HG03159 (cell line): ENCODE data around the gene F2R.
"Not testable (repeated sequence)": the region's sequence is repeated elsewhere in the genome, so short reads cannot be mapped to it uniquely, and the experiment has no call there.

Experiments used
- ATAC-seq: cut with Tn5 transposase; IDR thresholded peaks from one replicate; pipeline ENCODE4 v1.9.1; 2021; ENCODE audit warnings: mild to moderate bottlenecking, moderate library complexity; ENCODE audit not compliant: unreplicated experiment

F2R gene

GRCh38 chr5:76717222-76718083, 1.5 kb downstream of the F2R start:
- no peak for ATAC-seq

DNA sequence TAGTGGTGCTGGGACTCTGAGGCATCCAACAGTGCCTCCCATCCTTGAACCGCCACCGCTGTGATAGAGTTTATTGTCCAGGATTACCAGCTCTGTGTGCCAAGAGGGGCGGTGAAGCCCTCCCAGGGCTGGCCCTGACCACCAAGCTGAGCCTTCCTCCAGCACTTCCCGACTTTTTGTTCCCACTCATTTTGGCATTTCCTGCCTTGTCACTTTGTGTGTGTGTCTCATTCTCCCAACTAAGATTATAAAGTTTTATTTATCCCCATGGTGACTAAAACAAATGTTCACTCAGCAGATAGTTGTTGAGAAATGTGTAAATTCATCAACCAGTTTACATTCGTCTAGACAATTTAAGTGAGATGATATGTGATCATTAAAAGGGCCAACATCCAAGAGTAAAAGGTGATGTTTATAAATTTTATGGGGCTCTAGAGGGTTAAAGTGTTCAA, 2.5 kb downstream of the F2R start:
- no peak for ATAC-seq

GRCh38 chr5:76718880-76719279, 3.0 kb downstream of the F2R start:
- ATAC-seq, result no peak

DNA sequence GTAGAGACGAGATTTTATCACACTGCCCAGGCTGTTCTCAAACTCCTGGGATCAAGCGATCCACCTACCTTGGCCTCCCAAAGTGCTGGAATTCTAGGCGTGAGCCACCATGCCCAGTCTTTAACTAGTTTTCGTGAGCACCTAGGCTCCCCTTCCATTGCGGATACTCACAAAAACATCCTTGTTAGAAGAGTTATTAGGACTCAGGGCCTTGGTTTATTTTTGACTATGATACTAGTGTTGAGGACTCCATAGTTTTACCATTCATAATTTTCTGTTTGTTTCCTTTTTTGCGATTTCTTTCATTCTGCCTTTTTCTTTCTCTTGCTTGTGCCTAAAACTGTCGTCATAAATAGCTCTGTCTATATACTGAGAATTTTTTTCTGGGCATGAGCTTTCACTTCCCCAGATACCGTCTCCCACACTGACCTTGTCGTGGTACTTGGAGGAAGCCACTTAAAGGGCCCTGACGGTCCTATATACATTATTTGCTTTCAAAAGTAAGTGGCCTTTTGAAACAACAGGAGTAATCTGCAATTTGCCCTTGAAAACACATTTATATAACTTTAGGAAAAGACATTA, 5.2 kb downstream of the F2R start:
- ATAC-seq, result peak; percentile 94

DNA sequence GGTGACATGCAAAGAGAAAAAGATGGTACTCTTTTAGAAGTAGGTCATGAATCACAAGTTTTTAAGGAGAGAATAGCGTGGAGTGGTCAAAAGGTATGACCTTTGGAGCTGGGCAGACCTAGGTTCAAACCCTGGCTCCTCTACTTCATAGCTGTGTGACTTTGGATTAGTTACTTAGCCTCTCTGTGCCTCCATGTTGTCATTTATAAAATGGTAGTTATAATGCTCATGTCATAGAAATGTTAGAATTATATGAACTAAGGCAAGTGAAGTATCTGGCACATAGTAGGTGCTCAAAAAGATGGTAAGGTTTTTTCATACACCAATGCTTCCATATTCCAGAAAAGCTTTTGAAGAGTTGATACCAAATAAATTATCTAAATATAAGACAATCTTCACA, 7.3 kb downstream of the F2R start:
- no peak for ATAC-seq

DNA sequence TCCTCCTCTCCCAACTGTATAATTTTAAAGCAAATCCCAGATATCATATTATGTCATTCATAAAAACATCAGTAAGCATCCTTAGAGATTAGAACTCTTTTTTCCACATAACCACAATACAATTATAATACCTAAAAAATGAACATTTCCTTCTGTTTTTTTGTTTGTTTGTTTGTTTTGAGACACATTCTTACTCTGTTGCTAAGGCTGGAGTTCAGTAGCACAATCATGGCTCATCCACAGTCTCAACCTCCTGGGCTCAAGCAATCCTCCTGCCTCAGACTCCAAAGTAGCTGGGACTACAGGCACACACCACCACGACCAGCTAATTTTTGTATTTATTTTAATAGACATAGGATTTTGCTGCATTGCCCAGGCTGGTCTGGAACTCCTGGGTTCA, 8.0 kb downstream of the F2R start:
- no peak for ATAC-seq

- ATAC-seq, result no peak
Measured at GRCh38 chr5:76724871-76725270, 8.9 kb downstream of the F2R start.

DNA sequence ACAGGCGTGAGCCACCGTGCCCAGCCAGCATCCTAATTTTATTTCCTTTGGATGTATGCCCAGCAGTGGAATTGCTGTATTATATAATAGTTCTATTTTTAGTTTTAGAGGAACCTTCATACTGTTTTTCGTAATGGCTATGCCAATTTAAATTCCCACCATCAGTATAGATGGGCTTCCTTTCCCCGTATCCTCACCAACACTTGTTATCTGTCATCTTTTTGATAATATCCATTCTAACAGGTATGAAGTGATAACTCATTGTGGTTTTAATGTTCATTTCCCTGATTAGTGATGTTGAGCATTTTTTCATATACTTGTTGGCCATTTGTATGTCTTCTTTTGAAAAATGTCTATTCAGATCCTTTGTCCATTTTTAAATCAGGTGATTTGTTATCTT, 13.0 kb downstream of the F2R start:
- no peak for ATAC-seq

GRCh38 chr5:76729373-76730290, 13.7 kb downstream of the F2R start:
- ATAC-seq, result no peak

GRCh38 chr5:76732405-76733048, 16.6 kb downstream of the F2R start:
- no peak for ATAC-seq

DNA sequence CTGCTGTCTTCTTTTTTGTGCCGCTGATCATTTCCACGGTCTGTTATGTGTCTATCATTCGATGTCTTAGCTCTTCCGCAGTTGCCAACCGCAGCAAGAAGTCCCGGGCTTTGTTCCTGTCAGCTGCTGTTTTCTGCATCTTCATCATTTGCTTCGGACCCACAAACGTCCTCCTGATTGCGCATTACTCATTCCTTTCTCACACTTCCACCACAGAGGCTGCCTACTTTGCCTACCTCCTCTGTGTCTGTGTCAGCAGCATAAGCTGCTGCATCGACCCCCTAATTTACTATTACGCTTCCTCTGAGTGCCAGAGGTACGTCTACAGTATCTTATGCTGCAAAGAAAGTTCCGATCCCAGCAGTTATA, 17.1 kb downstream of the F2R start:
- no peak for ATAC-seq

- ATAC-seq, result no peak
Measured at GRCh38 chr5:76735762-76736545, 20.0 kb downstream of the F2R start.

DNA sequence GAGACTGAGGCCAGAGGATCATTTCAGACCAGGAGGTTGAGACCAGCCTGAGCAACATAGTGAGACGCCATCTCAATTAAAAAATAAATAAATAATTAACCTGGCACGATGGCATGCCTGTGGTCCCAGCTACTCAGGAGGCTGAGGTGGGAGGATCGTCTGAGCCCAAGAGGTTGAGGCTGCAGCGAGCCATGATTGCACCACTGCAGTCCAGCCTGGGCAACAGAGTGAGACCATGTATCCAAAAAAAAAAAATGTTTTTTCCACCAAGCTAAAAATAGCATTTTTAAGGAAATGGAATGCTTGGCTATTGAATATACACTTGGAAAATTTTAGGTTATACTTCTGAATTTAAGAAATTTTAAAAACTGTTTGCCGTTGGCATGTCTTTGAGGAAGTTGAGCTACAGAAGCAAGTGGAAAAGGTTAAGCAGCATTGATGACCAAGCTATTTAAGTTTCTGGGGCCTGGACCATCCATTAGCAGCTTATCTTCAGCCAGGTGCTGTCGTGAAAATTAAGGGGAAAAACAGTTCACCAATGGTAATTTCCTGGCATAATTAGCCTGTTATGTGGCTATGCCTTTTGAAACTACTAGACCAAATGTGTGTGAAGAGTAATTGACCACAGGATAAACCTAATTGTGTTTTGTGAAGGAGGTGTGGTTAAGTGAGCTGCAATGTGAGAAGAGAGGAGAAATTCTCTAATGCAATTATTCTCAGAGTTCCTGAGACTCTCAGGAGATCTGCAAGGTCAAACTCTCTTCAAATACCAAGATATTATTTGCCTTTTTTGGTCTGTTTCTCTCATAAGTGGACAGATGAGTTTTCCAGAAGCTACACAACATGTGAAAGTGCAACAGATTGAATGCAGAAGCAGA, 21.0 kb downstream of the F2R start:
- no peak for ATAC-seq

DNA sequence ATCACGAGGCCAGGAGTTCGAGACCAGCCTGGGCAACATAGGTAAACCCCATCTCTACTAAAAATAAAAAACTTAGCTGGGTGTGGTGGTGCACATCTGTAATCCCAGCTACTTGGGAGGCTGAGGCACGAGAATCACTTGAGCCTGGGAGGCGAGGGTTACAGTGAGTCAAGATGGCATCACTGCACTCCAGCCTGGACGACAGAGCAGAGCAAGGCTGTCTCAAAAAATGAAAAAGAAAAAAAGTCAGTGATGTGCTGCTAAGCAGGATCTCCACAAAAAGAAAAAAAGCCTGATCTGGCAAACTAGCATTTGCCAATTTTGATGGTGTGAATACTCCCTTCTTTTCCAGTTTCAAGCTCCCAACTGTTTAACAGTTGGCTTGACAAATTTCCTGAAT, 21.9 kb downstream of the F2R start:
- ATAC-seq, result no peak

DNA sequence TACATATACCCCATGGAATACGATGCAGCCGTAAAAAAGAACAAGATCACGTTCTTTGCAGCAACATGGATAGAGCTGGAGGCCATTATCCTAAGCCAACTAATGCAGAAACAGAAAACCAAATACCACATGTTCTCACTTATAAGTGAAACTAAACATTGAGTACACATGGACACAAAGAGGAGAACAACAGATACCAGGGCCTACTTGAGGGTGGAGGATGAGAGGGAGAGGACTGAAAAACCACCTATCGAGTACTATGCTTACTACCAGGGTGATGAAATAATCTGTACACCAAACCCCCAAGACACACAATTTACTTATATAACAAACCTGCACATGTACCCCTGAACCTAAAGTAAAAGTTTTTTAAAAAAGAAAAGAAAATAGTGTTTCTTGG, 25.6 kb downstream of the F2R start:
- not testable (repeated sequence) for ATAC-seq

DNA sequence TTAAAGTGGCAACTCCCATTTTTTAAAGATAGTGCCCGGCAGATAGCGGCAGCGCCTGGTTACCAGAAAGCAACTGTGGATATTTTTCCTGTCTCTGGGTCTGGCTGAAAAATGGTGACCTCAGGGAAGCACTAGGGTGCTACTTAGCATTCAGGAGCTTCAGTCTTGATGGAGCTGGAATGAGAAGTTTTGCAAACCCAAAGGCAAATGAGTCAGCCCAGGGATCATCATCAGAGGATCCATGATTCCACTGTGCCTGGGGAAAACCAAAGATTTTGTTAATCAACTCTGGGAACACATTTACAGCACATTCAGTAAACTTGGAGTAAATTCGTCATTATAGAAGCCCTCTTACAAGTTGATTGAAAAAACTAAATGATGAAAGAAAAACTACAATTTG, 26.7 kb downstream of the F2R start:
- no peak for ATAC-seq

GRCh38 chr5:76744632-76745031, 28.7 kb downstream of the F2R start:
- no peak for ATAC-seq

DNA sequence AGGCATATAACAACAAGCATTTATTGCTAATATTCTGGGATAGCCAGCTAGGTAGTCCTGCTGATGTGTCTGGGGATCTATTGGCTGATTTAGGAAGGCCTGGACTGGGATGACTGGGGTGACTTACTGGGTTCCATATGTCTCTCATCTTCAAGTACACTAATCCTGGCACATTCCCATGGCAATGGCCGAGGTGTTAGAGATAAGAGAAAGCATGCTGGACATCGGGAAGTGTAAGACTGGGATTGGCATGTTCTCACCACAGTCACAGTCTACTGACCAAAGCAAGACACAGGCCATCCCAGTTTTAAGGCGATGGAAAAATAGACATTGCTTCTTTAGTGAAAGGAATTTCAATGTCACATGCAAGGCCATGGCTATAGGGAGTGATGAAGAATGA, 29.7 kb downstream of the F2R start:
- ATAC-seq, result no peak

DNA sequence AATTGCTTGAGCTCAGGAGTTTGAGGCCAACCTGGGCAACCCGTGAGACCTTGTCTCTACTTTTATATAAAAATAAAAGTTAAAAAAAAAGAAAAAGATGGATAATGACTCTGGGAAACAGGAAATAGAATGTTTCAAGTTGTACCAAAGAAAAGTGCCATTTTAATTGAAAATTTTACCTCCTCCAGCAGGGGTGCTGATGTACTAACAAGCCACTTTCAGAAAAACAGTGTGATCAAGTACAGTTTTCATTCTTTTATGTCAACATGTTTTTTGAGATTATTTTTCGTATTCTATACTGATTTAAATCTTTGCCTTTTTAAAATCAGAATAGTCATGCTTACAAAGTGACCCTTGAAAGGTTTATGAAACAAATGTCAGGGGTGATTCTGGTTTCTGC, 30.8 kb downstream of the F2R start:
- no peak for ATAC-seq
